ENCODE measurements around the gene CFAP206. TPM values are rescaled to one million over a fixed set of nuclear protein-coding genes. Genes with fewer than 3 reads are reported as not detected.

The CFAP206 gene
- total RNA-seq, 1 donor from 2014 or later: 5.0 TPM

GRCh38 chr6:87397656-87398055 lies 10.1 kb upstream of the CFAP206 start:
- no peak overlapping the region for H3K4me3 Mint-ChIP-seq
- H3K27ac Mint-ChIP-seq: no peak overlapping the region
- H3K36me3 Mint-ChIP-seq: no peaks in the 10 kb centered on the region
- no peaks in the 10 kb centered on the region for H3K9me3 Mint-ChIP-seq
- H3K4me1 Mint-ChIP-seq (ENCODE audit: unreplicated experiment): peaks cover 3% of the 10 kb centered on the region
- no peaks in the 10 kb centered on the region for H3K27me3 Mint-ChIP-seq
- TF ChIP-seq CTCF (conservative IDR thresholded peaks at IDR 0.05): no peak
- no peak for DNase-seq (ENCODE audit: extremely low spot score, unreplicated experiment)

DNA sequence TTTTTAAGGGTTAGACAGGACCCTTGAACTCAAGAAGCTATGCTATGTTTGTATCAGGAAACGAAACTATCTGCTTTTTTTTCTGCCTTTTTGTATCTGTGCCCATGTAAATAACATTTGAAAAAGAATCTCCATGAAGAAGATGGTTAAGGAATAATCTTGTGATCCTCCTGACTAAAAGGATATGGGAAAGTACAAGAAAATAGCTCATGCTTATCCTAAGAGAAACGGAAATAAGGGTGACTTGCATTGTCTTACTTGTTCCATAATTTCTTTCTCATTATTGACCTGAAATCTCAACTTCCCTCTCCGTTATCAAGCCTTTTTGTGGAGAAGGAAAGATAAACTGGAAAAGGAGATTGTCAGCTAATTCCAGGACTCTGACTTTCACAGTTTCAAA lies 5.9 kb upstream of the CFAP206 start:
- Mint-ChIP-seq H3K9me3 (no peaks in the 10 kb centered on the region), H3K4me3 (no peak overlapping the region), H3K36me3 (no peaks in the 10 kb centered on the region), H3K27ac (no peak overlapping the region), H3K27me3 (no peaks in the 10 kb centered on the region), H3K4me1 (ENCODE audit: unreplicated experiment) (peaks cover 3% of the 10 kb centered on the region)
- TF ChIP-seq CTCF (conservative IDR thresholded peaks at IDR 0.05): no peak
- no peak for DNase-seq (ENCODE audit: extremely low spot score, unreplicated experiment)

DNA sequence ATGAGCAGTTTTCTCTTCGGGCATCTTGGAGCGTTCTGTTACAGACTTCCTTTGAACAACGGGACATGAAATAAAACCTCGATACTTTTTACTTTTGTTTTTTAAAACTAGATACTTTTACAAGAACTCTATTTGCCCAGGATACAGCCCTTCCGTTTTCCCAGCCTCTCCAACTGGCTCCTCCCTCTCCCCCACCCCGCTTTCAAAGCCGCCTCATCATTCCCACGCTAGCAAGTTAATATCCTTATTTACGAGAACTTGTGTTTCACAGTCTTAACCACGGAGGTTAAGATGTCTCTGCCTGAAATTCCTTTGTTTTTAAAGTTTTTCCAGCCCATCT lies 241 bp upstream of the CFAP206 start:
- no peak for DNase-seq (ENCODE audit: extremely low spot score, unreplicated experiment)
- no peaks in the 10 kb centered on the region for H3K36me3 Mint-ChIP-seq

GRCh38 chr6:87408721-87409155 lies 966 bp downstream of the CFAP206 start:
- Mint-ChIP-seq H3K9me3 (no peaks in the 10 kb centered on the region), H3K27me3 (no peaks in the 10 kb centered on the region), H3K27ac (peak overlapping the region; percentile 91), H3K4me1 (ENCODE audit: unreplicated experiment) (no peaks in the 10 kb centered on the region), H3K36me3 (no peaks in the 10 kb centered on the region), H3K4me3 (peak overlapping the region; percentile 96)
- TF ChIP-seq CTCF (conservative IDR thresholded peaks at IDR 0.05): no peak
- no peak for DNase-seq (ENCODE audit: extremely low spot score, unreplicated experiment)

More for the DNA sequence above, 241 bp upstream of the CFAP206 start:
- Mint-ChIP-seq H3K27ac (peak overlapping the region; percentile 63), H3K4me1 (ENCODE audit: unreplicated experiment) (no peaks in the 10 kb centered on the region), H3K4me3 (peak overlapping the region; percentile 96), H3K27me3 (no peaks in the 10 kb centered on the region), H3K9me3 (no peaks in the 10 kb centered on the region)
- no peak for TF ChIP-seq CTCF (conservative IDR thresholded peaks at IDR 0.05)

GRCh38 chr6:87419266-87419665 lies 11.5 kb downstream of the CFAP206 start:
- no peak overlapping the region for H3K4me3 Mint-ChIP-seq
- no peaks in the 10 kb centered on the region for H3K27me3 Mint-ChIP-seq
- H3K4me1 Mint-ChIP-seq (ENCODE audit: unreplicated experiment): peaks cover 5% of the 10 kb centered on the region
- no peak overlapping the region for H3K27ac Mint-ChIP-seq
- TF ChIP-seq CTCF (conservative IDR thresholded peaks at IDR 0.05): no peak
- DNase-seq (ENCODE audit: extremely low spot score, unreplicated experiment): no peak
- H3K36me3 Mint-ChIP-seq: peaks cover 6% of the 10 kb centered on the region
- H3K9me3 Mint-ChIP-seq: peaks cover 5% of the 10 kb centered on the region

- no peak for DNase-seq (ENCODE audit: extremely low spot score, unreplicated experiment)
- no peak overlapping the region for H3K27ac Mint-ChIP-seq
- no peak for TF ChIP-seq CTCF (conservative IDR thresholded peaks at IDR 0.05)
- H3K36me3 Mint-ChIP-seq: peaks cover 6% of the 10 kb centered on the region
- H3K4me3 Mint-ChIP-seq: no peak overlapping the region
- peaks cover 5% of the 10 kb centered on the region for H3K9me3 Mint-ChIP-seq
- peaks cover 5% of the 10 kb centered on the region for H3K4me1 Mint-ChIP-seq (ENCODE audit: unreplicated experiment)
- no peaks in the 10 kb centered on the region for H3K27me3 Mint-ChIP-seq
Observed at GRCh38 chr6:87420360-87420759, 12.6 kb downstream of the CFAP206 start.

All from type B pancreatic cell (in vitro differentiated cells).